Measurements from ENCODE around the gene CDHR5. TPM values are rescaled to one million over a fixed set of nuclear protein-coding genes. Genes with fewer than 3 reads are reported as not detected.

Gene CDHR5, protein sequence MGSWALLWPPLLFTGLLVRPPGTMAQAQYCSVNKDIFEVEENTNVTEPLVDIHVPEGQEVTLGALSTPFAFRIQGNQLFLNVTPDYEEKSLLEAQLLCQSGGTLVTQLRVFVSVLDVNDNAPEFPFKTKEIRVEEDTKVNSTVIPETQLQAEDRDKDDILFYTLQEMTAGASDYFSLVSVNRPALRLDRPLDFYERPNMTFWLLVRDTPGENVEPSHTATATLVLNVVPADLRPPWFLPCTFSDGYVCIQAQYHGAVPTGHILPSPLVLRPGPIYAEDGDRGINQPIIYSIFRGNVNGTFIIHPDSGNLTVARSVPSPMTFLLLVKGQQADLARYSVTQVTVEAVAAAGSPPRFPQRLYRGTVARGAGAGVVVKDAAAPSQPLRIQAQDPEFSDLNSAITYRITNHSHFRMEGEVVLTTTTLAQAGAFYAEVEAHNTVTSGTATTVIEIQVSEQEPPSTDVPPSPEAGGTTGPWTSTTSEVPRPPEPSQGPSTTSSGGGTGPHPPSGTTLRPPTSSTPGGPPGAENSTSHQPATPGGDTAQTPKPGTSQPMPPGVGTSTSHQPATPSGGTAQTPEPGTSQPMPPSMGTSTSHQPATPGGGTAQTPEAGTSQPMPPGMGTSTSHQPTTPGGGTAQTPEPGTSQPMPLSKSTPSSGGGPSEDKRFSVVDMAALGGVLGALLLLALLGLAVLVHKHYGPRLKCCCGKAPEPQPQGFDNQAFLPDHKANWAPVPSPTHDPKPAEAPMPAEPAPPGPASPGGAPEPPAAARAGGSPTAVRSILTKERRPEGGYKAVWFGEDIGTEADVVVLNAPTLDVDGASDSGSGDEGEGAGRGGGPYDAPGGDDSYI
- total RNA-seq (ENCODE audit: low replicate concordance) = not detected in 2 replicates

DNA sequence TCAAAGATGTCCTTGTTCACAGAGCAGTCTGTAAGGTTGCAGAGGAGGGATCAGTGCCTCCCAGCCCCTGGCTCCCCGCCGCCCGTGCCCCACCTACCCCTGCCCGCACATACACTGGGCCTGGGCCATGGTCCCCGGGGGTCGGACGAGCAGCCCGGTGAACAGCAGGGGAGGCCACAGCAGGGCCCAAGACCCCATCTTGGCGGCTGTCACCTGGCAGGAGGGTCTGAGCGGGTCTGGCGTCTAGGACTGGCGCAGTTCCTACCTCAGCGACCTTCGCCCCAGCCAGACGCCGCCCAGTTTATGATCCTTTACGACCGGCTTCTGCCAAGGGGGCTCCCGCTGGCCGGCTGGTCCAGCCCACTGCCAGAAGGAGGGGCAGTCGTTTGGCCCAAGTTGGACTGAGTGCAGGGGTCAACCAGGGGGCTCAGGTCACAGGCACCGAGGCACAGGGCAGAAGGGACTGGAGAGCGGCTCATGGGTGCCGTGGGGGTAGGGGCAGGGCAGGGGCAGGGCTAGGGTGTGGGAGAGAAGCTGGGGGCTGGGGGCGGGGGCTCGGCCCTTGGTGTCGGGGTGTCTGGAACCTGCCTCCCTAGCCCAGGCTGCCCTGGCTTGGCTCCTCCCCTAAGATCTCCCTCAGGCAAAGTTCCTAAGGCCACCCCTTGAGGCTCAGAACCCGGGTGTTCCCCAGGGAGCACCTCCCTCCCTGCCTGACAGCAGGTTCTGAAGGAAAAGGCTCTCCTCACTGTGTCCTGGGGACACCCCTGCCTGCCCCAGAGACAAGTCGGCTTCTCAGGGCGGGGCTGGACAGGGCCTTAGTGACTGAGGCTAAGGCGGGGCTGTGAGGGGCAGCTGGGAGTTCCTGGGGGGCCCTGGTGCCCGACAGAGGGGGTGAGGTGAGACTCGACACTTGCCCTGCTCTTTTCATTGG, at the start of gene CDHR5:
CDHR5 (minus strand) TSS at position 251 of the 931 bp plus-strand sequence; CDS start at position 198, 53 bp downstream.
- H3K4me2 ChIP-seq = no peak within 1 kb of the TSS
- no peaks in the 10 kb centered on the region for H3K36me3 ChIP-seq
- H4K20me1 ChIP-seq (ENCODE audit: low read depth) = peaks cover 14% of the 10 kb centered on the region
- no peak within 1 kb of the TSS for H3K4me3 Mint-ChIP-seq
- H3K4me1 Mint-ChIP-seq = peaks cover 12% of the 10 kb centered on the region
- H2AFZ ChIP-seq (replicated peaks) = no peak within 1 kb of the TSS
- DNase-seq (ENCODE audit: low spot score) = no peak
- H3K27ac ChIP-seq = no peak within 1 kb of the TSS
- TF ChIP-seq EZH2 (IDR thresholded peaks at IDR 0.05) (no peak), EZH2phosphoT487 (IDR thresholded peaks at IDR 0.05) (no peak)
- TF ChIP-seq, protein P1, sequence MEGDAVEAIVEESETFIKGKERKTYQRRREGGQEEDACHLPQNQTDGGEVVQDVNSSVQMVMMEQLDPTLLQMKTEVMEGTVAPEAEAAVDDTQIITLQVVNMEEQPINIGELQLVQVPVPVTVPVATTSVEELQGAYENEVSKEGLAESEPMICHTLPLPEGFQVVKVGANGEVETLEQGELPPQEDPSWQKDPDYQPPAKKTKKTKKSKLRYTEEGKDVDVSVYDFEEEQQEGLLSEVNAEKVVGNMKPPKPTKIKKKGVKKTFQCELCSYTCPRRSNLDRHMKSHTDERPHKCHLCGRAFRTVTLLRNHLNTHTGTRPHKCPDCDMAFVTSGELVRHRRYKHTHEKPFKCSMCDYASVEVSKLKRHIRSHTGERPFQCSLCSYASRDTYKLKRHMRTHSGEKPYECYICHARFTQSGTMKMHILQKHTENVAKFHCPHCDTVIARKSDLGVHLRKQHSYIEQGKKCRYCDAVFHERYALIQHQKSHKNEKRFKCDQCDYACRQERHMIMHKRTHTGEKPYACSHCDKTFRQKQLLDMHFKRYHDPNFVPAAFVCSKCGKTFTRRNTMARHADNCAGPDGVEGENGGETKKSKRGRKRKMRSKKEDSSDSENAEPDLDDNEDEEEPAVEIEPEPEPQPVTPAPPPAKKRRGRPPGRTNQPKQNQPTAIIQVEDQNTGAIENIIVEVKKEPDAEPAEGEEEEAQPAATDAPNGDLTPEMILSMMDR (IDR thresholded peaks at IDR 0.05) = no peak
- H3K4me3 ChIP-seq = no peak within 1 kb of the TSS
- peaks cover 11% of the 10 kb centered on the region for H3K9me3 Mint-ChIP-seq
- H3K27me3 ChIP-seq = peaks cover 30% of the 10 kb centered on the region
- peaks cover 6% of the 10 kb centered on the region for H3F3A ChIP-seq (ENCODE audit: low read depth)
- H3K27ac Mint-ChIP-seq = no peak within 1 kb of the TSS
- no peaks in the 10 kb centered on the region for H3K79me2 ChIP-seq (ENCODE audit: low read depth)
- peaks cover 10% of the 10 kb centered on the region for H3K36me3 Mint-ChIP-seq
- H3K9me3 ChIP-seq (ENCODE audit: low read depth) = no peaks in the 10 kb centered on the region
- H3K9ac ChIP-seq = no peak within 1 kb of the TSS
- H3K27me3 Mint-ChIP-seq (ENCODE audit: insufficient read depth, low read depth) = peaks cover 9% of the 10 kb centered on the region
- H3K4me1 ChIP-seq = no peaks in the 10 kb centered on the region

DNA sequence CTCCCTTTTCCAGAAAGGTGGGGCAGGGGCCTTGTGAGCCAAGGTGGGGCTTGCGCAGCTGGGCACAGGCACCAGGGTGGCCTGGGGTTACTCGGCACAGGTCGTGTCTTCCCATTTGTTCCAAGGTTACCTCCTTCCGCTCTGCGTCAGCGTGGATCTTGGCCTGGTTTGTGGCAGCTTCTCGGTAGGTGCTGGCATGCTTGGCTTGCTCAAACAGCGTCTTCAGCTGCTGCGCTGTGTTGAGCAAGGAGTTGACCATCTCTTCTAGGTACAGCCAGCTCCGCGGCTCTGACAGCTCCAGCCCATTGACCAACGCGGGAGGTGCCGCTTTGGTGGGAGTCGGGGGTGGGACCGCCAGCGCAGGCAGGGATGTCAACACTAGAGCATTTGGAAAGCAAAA, 49.7 kb upstream of the CDHR5 start:
- no peak for TF ChIP-seq EZH2 (IDR thresholded peaks at IDR 0.05)
- no peak for TF ChIP-seq EZH2phosphoT487 (IDR thresholded peaks at IDR 0.05)
- TF ChIP-seq, protein P1 (IDR thresholded peaks at IDR 0.05) = no peak
- Mint-ChIP-seq H3K27ac (no peak overlapping the region), H3K4me3 (no peak overlapping the region), H3K36me3 (peaks cover 26% of the 10 kb centered on the region), H3K4me1 (no peaks in the 10 kb centered on the region), H3K9me3 (no peaks in the 10 kb centered on the region), H3K27me3 (ENCODE audit: insufficient read depth, low read depth) (no peaks in the 10 kb centered on the region)
- Histone ChIP-seq H3K27ac (no peak overlapping the region), H3K79me2 (ENCODE audit: low read depth) (no peaks in the 10 kb centered on the region), H3K4me3 (no peak overlapping the region), H3F3A (ENCODE audit: low read depth) (no peaks in the 10 kb centered on the region), H2AFZ (replicated peaks) (no peak overlapping the region), H3K4me2 (no peak overlapping the region), H4K20me1 (ENCODE audit: low read depth) (no peaks in the 10 kb centered on the region), H3K27me3 (no peaks in the 10 kb centered on the region), H3K9ac (no peak overlapping the region), H3K36me3 (no peaks in the 10 kb centered on the region), H3K4me1 (no peaks in the 10 kb centered on the region), H3K9me3 (ENCODE audit: low read depth) (no peaks in the 10 kb centered on the region)
- DNase-seq (ENCODE audit: low spot score) = no peak

DNA sequence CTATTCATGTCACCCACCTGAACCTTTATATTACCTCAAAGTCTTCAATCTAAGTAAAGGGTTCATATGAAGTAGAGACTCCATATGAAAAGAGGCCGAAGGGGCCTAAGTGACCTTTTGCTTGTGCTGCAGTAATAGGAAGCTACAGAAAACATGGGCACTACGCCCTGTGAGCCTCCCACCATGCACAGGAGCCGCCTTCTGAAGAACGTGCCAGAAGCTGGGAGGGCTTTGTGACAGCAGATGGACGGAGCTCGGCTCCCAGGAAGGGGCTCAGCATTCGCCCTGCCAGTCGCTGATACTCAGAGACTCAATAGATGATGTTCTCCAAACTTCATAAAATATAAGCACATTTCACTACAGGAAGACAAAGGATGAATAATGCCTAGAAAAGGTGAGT, 49.1 kb upstream of the CDHR5 start:
- TF ChIP-seq EZH2phosphoT487 (IDR thresholded peaks at IDR 0.05) = no peak
- TF ChIP-seq, protein P1 (IDR thresholded peaks at IDR 0.05) = no peak
- Mint-ChIP-seq H3K27ac (no peak overlapping the region), H3K4me3 (no peak overlapping the region), H3K4me1 (no peaks in the 10 kb centered on the region), H3K27me3 (ENCODE audit: insufficient read depth, low read depth) (no peaks in the 10 kb centered on the region), H3K9me3 (no peaks in the 10 kb centered on the region), H3K36me3 (peaks cover 26% of the 10 kb centered on the region)
- H3K4me3 ChIP-seq = no peak overlapping the region
- no peak overlapping the region for H3K27ac ChIP-seq
- H4K20me1 ChIP-seq (ENCODE audit: low read depth) = no peaks in the 10 kb centered on the region
- H3F3A ChIP-seq (ENCODE audit: low read depth) = no peaks in the 10 kb centered on the region
- no peaks in the 10 kb centered on the region for H3K4me1 ChIP-seq
- no peak overlapping the region for H3K4me2 ChIP-seq
- no peak for DNase-seq (ENCODE audit: low spot score)
- H3K36me3 ChIP-seq = no peaks in the 10 kb centered on the region
- H3K27me3 ChIP-seq = no peaks in the 10 kb centered on the region
- H3K9me3 ChIP-seq (ENCODE audit: low read depth) = no peaks in the 10 kb centered on the region
- no peak overlapping the region for H2AFZ ChIP-seq (replicated peaks)
- H3K79me2 ChIP-seq (ENCODE audit: low read depth) = no peaks in the 10 kb centered on the region
- H3K9ac ChIP-seq = no peak overlapping the region
